Measurements from ENCODE around the gene ABI1. TPM values are rescaled to one million over a fixed set of nuclear protein-coding genes. Genes with fewer than 3 reads are reported as not detected.
"Not testable (repeated sequence)": the region's sequence is repeated elsewhere in the genome, so short reads cannot be mapped to it uniquely, and the experiment has no call there.

Gene ABI1
- polyA plus RNA-seq (ENCODE audit: insufficient read depth in 1 of 5, insufficient read length in 5 of 5, low replicate concordance in 1 of 5), result 10 to 100 TPM; 54.1 to 78.1 (median 67.5) TPM
- long read RNA-seq, donor 1, transcript ABI1-208 (10 exons, 3,515 nt), result major isoform, 8 of 42 reads
- long read RNA-seq, donor 1, partial matches to known transcripts, result 18 of 42 reads
- long read RNA-seq, donor 1, other reads (novel, unspliced or antisense), result 8 of 42 reads
- long read RNA-seq, donor 2, partial matches to known transcripts, result 0 of 5 reads
- long read RNA-seq, donor 2, other reads (novel, unspliced or antisense), result 0 of 5 reads
- long read RNA-seq, donor 3, partial matches to known transcripts, result 0 of 5 reads
- long read RNA-seq, donor 3, other reads (novel, unspliced or antisense), result 0 of 5 reads
- long read RNA-seq, donor 4, partial matches to known transcripts, result 7 of 12 reads
- long read RNA-seq, donor 4, other reads (novel, unspliced or antisense), result 0 of 12 reads
- long read RNA-seq, donor 5, transcript ABI1-205 (10 exons, 3,516 nt), result major isoform, 6 of 24 reads
- long read RNA-seq, donor 5, partial matches to known transcripts, result 14 of 24 reads
- long read RNA-seq, donor 5, other reads (novel, unspliced or antisense), result 0 of 24 reads
- long read RNA-seq, donor 6, partial matches to known transcripts, result 8 of 15 reads
- long read RNA-seq, donor 6, other reads (novel, unspliced or antisense), result 0 of 15 reads
- long read RNA-seq, donor 7, transcript ABI1-205 (10 exons, 3,516 nt), result major isoform, 6 of 11 reads
- long read RNA-seq, donor 7, partial matches to known transcripts, result 0 of 11 reads
- long read RNA-seq, donor 7, other reads (novel, unspliced or antisense), result 0 of 11 reads
- long read RNA-seq, donor 8, partial matches to known transcripts, result 0 of 4 reads
- long read RNA-seq, donor 8, other reads (novel, unspliced or antisense), result 0 of 4 reads

GRCh38 chr10:26860443-26861204, at the start of gene ABI1:
Gene ABI1 (minus strand): TSS chr10:26860958. CDS start chr10:26860863, 95 bp downstream.
- peak; percentile 99 to 100 for DNase-seq

GRCh38 chr10:26909753-26910152, 49.0 kb upstream of the ABI1 start:
- no peak for DNase-seq

- not testable (repeated sequence) for DNase-seq
Observed at GRCh38 chr10:26905253-26905781, 44.6 kb upstream of the ABI1 start.

- no peak for DNase-seq
Observed at GRCh38 chr10:26903431-26904217, 42.9 kb upstream of the ABI1 start.

- not testable (repeated sequence) for DNase-seq
Observed at GRCh38 chr10:26892306-26892923, 31.7 kb upstream of the ABI1 start.

- DNase-seq, result peak; percentile 6 to 32
Observed at GRCh38 chr10:26890956-26891355, 30.2 kb upstream of the ABI1 start.

- no peak for DNase-seq
Observed at GRCh38 chr10:26887611-26888215, 27.0 kb upstream of the ABI1 start.

GRCh38 chr10:26881600-26882331, 21.0 kb upstream of the ABI1 start:
- peak; percentile 46 to 60 for DNase-seq

GRCh38 chr10:26879744-26880143, 19.0 kb upstream of the ABI1 start:
- peak; percentile 37 to 38 for DNase-seq

- DNase-seq, result no peak
Observed at GRCh38 chr10:26870766-26871165, 10.0 kb upstream of the ABI1 start.

- no peak for DNase-seq
Observed at GRCh38 chr10:26869528-26869927, 8.8 kb upstream of the ABI1 start.

GRCh38 chr10:26863351-26864076, 2.8 kb upstream of the ABI1 start:
- no peak for DNase-seq

- DNase-seq, result no peak
Observed at GRCh38 chr10:26861205-26861998, 644 bp upstream of the ABI1 start.

GRCh38 chr10:26860102-26860442, 686 bp downstream of the ABI1 start:
- DNase-seq, result peak in 1 of 2 donors; percentile 58

GRCh38 chr10:26859241-26860101, 1.3 kb downstream of the ABI1 start:
- peak in 1 of 2 donors; percentile 64 for DNase-seq

- no peak for DNase-seq
Observed at GRCh38 chr10:26858707-26859034, 2.1 kb downstream of the ABI1 start.

Measured in right lung (tissue), 10 donors.